A549 treated with Hydrocortisone at 1 μM for 4 hours (cell line): ENCODE data around the gene IBA57. TPM values are rescaled to one million over a fixed set of nuclear protein-coding genes. Genes with fewer than 3 reads are reported as not detected.

Source experiments
- total RNA-seq: library from RNA; stranded (reverse); fragments of 200-300 nt; extraction: Qiagen RNA extraction; gene quantifications from 5 replicates; pipeline ENCODE4 v1.2.3, GENCODE V29; 2022

Gene IBA57
- total RNA-seq: 4.6 to 7.6 TPM (median 4.9 TPM) in 5 replicates

GRCh38 chr1:228165372-228166169 lies at the start of gene IBA57:
Gene IBA57, plus strand, starts transcription at chr1:228165804. Its CDS starts 13 bp downstream, at chr1:228165817.

GRCh38 chr1:228139931-228140723 lies 25.5 kb upstream of the IBA57 start, which contains the start of gene GUK1:
Gene GUK1, plus strand, starts transcription at chr1:228140279. Its CDS starts 24 bp downstream, at chr1:228140303.

GRCh38 chr1:228149406-228150119 lies 16.0 kb upstream of the IBA57 start, which contains the start of gene GJC2:
Gene GJC2, plus strand, starts transcription at chr1:228149930. Its CDS starts 7,829 bp downstream, at chr1:228157759.

GRCh38 chr1:228207851-228208821 lies 42.5 kb downstream of the IBA57 start, which contains the start of gene OBSCN:
Gene OBSCN, plus strand, starts transcription at chr1:228208044. Its CDS starts 3,740 bp downstream, at chr1:228211784.

Other genes with a start within 250 kb of the IBA57 start
- gene WNT9A, start 217.9 kb upstream of the IBA57 start, total RNA-seq: 5.6 to 8.6 TPM (median 7.2 TPM) in 5 replicates
- 0.02 to 0.05 TPM (median 0.03 TPM) in 3 of 5 replicates, not detected in the others for gene WNT3A, start 158.8 kb upstream of the IBA57 start, total RNA-seq
- 404 to 442 TPM (median 437 TPM) in 5 replicates for gene ARF1, start 83.1 kb upstream of the IBA57 start, total RNA-seq
- gene C1orf35, start 62.5 kb upstream of the IBA57 start, total RNA-seq: 27.6 to 38.6 TPM (median 36.4 TPM) in 5 replicates
- gene MRPL55, start 56.5 kb upstream of the IBA57 start, total RNA-seq: 65.1 to 91.8 TPM (median 89.6 TPM) in 5 replicates
- 120 to 151 TPM (median 148 TPM) in 5 replicates for gene GUK1, start 25.5 kb upstream of the IBA57 start, total RNA-seq
- 0.29 to 0.51 TPM (median 0.39 TPM) in 5 replicates for gene GJC2, start 15.9 kb upstream of the IBA57 start, total RNA-seq
- 4.1 to 5.3 TPM (median 4.6 TPM) in 5 replicates for gene OBSCN, start 42.2 kb downstream of the IBA57 start, total RNA-seq
- gene TRIM11, start 241.0 kb downstream of the IBA57 start, total RNA-seq: 27.9 to 34.8 TPM (median 32.7 TPM) in 5 replicates